HUES6 (cell line): ENCODE measurements around the gene DNAJB9.
"Not testable (repeated sequence)": the region's sequence is repeated elsewhere in the genome, so short reads cannot be mapped to it uniquely, and the experiment has no call there.

Experiments
- H3K27ac ChIP-seq: 2 replicates; pipeline ENCODE4 v1.7.0; 2013; ENCODE audit warnings: low read depth, mild to moderate bottlenecking, low read length, inconsistent platforms
- H3K27me3 ChIP-seq: 2 replicates; pipeline ENCODE4 v1.6.1; 2013; ENCODE audit warnings: low read length; ENCODE audit not compliant: control insufficient read depth, insufficient read depth
- H3K36me3 ChIP-seq: 2 replicates; pipeline ENCODE4 v1.6.1; 2013; ENCODE audit warnings: low read length; ENCODE audit not compliant: control insufficient read depth, insufficient read depth
- H3K4me1 ChIP-seq: 2 replicates; pipeline ENCODE4 v1.6.1; 2013; ENCODE audit warnings: low read length; ENCODE audit not compliant: control insufficient read depth, insufficient read depth
- H3K4me3 ChIP-seq: 2 replicates; pipeline ENCODE4 v1.5.1; 2013; ENCODE audit warnings: low read depth, low read length
- H3K9ac ChIP-seq: one replicate; pipeline ENCODE4 v1.6.1; 2013; ENCODE audit warnings: mild to moderate bottlenecking, low read length
- H3K9me3 ChIP-seq: 2 replicates; pipeline ENCODE4 v1.6.1; 2013; ENCODE audit warnings: low read depth, low read length; ENCODE audit not compliant: control insufficient read depth, insufficient read depth

Gene DNAJB9

GRCh38 chr7:108537229-108537628 lies 32.4 kb upstream of the DNAJB9 start:
- Histone ChIP-seq H3K9me3 (no peaks in the 10 kb centered on the region), H3K27me3 (no peaks in the 10 kb centered on the region), H3K4me3 (no peak overlapping the region), H3K27ac (no peak overlapping the region), H3K36me3 (no peaks in the 10 kb centered on the region), H3K9ac (no peak overlapping the region), H3K4me1 (peaks cover 9% of the 10 kb centered on the region)

- H3K36me3 ChIP-seq, H3K27ac ChIP-seq, H3K4me1 ChIP-seq, H3K9me3 ChIP-seq, H3K4me3 ChIP-seq, H3K9ac ChIP-seq, H3K27me3 ChIP-seq: not testable (repeated sequence)
Measured at GRCh38 chr7:108538236-108538635, 31.4 kb upstream of the DNAJB9 start.

- H3K9me3 ChIP-seq, H3K36me3 ChIP-seq, H3K27ac ChIP-seq, H3K4me1 ChIP-seq, H3K27me3 ChIP-seq, H3K4me3 ChIP-seq, H3K9ac ChIP-seq: not testable (repeated sequence)
Measured at GRCh38 chr7:108538685-108539084, 31.0 kb upstream of the DNAJB9 start.

GRCh38 chr7:108541478-108541877 lies 28.2 kb upstream of the DNAJB9 start:
- Histone ChIP-seq H3K27ac (0 out of 2 replicates have a peak overlapping the region, but pooled peaks have one; percentile 8), H3K9ac (no peak overlapping the region), H3K36me3 (no peaks in the 10 kb centered on the region), H3K9me3 (no peaks in the 10 kb centered on the region), H3K4me3 (no peak overlapping the region), H3K27me3 (no peaks in the 10 kb centered on the region), H3K4me1 (peaks cover 10% of the 10 kb centered on the region)

GRCh38 chr7:108548141-108548896 lies 21.4 kb upstream of the DNAJB9 start:
- not testable (repeated sequence) for H3K36me3 ChIP-seq, H3K27me3 ChIP-seq, H3K9ac ChIP-seq, H3K4me3 ChIP-seq, H3K4me1 ChIP-seq, H3K27ac ChIP-seq, H3K9me3 ChIP-seq

GRCh38 chr7:108556665-108557064 lies 13.0 kb upstream of the DNAJB9 start:
- not testable (repeated sequence) for H3K27me3 ChIP-seq, H3K4me3 ChIP-seq, H3K27ac ChIP-seq, H3K4me1 ChIP-seq, H3K36me3 ChIP-seq, H3K9ac ChIP-seq
- H3K9me3 ChIP-seq: peaks cover 24% of the 10 kb centered on the region

GRCh38 chr7:108557191-108557590 lies 12.5 kb upstream of the DNAJB9 start:
- Histone ChIP-seq H3K4me1 (no peaks in the 10 kb centered on the region), H3K9ac (no peak overlapping the region), H3K27ac (no peak overlapping the region), H3K4me3 (no peak overlapping the region), H3K36me3 (no peaks in the 10 kb centered on the region), H3K27me3 (no peaks in the 10 kb centered on the region), H3K9me3 (peaks cover 24% of the 10 kb centered on the region)

- Histone ChIP-seq H3K9me3 (peaks cover 24% of the 10 kb centered on the region), H3K9ac (no peak overlapping the region), H3K27me3 (no peaks in the 10 kb centered on the region), H3K36me3 (no peaks in the 10 kb centered on the region), H3K27ac (no peak overlapping the region), H3K4me1 (no peaks in the 10 kb centered on the region), H3K4me3 (no peak overlapping the region)
Measured at GRCh38 chr7:108557617-108558016, 12.1 kb upstream of the DNAJB9 start.

- H3K9ac ChIP-seq: no peak overlapping the region
- H3K27me3 ChIP-seq: no peaks in the 10 kb centered on the region
- H3K9me3 ChIP-seq: peaks cover 24% of the 10 kb centered on the region
- no peak overlapping the region for H3K4me3 ChIP-seq
- H3K27ac ChIP-seq: no peak overlapping the region
- no peaks in the 10 kb centered on the region for H3K4me1 ChIP-seq
- H3K36me3 ChIP-seq: peaks cover 7% of the 10 kb centered on the region; the same call in 1 of the 2 replicates
Measured at GRCh38 chr7:108559253-108559652, 10.4 kb upstream of the DNAJB9 start.

GRCh38 chr7:108561047-108561619 lies 8.5 kb upstream of the DNAJB9 start:
- H3K36me3 ChIP-seq: peaks cover 19% of the 10 kb centered on the region; the same call in 1 of the 2 replicates
- no peaks in the 10 kb centered on the region for H3K4me1 ChIP-seq
- H3K9ac ChIP-seq: no peak overlapping the region
- H3K27me3 ChIP-seq: no peaks in the 10 kb centered on the region
- no peak overlapping the region for H3K4me3 ChIP-seq
- H3K27ac ChIP-seq: no peak overlapping the region
- H3K9me3 ChIP-seq: peaks cover 19% of the 10 kb centered on the region

GRCh38 chr7:108565987-108566386 lies 3.7 kb upstream of the DNAJB9 start:
- Histone ChIP-seq H3K9ac (no peak overlapping the region), H3K27me3 (no peaks in the 10 kb centered on the region), H3K9me3 (no peaks in the 10 kb centered on the region), H3K4me1 (peaks cover 11% of the 10 kb centered on the region), H3K36me3 (peaks cover 19% of the 10 kb centered on the region; the same call in 1 of the 2 replicates), H3K27ac (no peak overlapping the region), H3K4me3 (no peak overlapping the region)
